Activated CD8-positive, alpha-beta memory T cell treated with anti-CD3 and anti-CD28 coated beads, Interleukin-2, amount 10 ng/mL, durations not matched to agents 7 days and 5 days (primary cell): Measurements from ENCODE around the gene ASB18. TPM values are rescaled to one million over a fixed set of nuclear protein-coding genes. Genes with fewer than 3 reads are reported as not detected.

ENCODE experiments used
- ATAC-seq: fragments of 150-1000 bp; cut with Tn5 transposase; one replicate; pipeline ENCODE4 v1.10.0; 2021; ENCODE audit warnings: moderate library complexity
- CTCF ChIA-PET: fragments of 350-600 bp; sonication (Branson Sonifier 250); formaldehyde crosslinking; loops from one replicate; lab custom pipeline; 2021; ENCODE audit warnings: antibody characterized with exemption; lab: Charles Lee
- DNase-seq: peaks from one replicate; pipeline ENCODE4 v3.0.0-alpha.2; 2020
- H3K27ac Mint-ChIP-seq: one replicate; pipeline ENCODE4 v1.8.0; 2021; ENCODE audit warnings: mild to moderate bottlenecking, mixed read lengths
- H3K27me3 Mint-ChIP-seq: one replicate; pipeline ENCODE4 v1.8.0; 2021; ENCODE audit warnings: mixed read lengths
- H3K36me3 Mint-ChIP-seq: one replicate; pipeline ENCODE4 v1.8.0; 2021; ENCODE audit warnings: mild to moderate bottlenecking, mixed read lengths
- H3K4me1 Mint-ChIP-seq: one replicate; pipeline ENCODE4 v1.8.0; 2021; ENCODE audit warnings: mixed read lengths
- H3K4me3 Mint-ChIP-seq: one replicate; pipeline ENCODE4 v1.8.0; 2021; ENCODE audit warnings: mild to moderate bottlenecking, moderate library complexity, mixed read lengths
- H3K9me3 Mint-ChIP-seq: one replicate; pipeline ENCODE4 v1.8.0; 2022; ENCODE audit warnings: low read depth, mixed read lengths
- total RNA-seq, 2 experiments: library from RNA; stranded (reverse); gene quantifications; one replicate each; pipeline ENCODE4 v1.2.3, GENCODE V29; 2021

The ASB18 gene
- total RNA-seq, 2 experiments from 2014 or later, result not detected

- no peaks in the 10 kb centered on the region for H3K9me3 Mint-ChIP-seq
- H3K36me3 Mint-ChIP-seq, result no peaks in the 10 kb centered on the region
- CTCF ChIA-PET, result interaction anchor here (1.0 to 7.9 kb wide), 2 partner anchors 8 to 398 kb away, joined by 3 to 41 read pairs; no protein-coding TSS in a partner anchor
- no peak for ATAC-seq
- H3K4me3 Mint-ChIP-seq, result no peak overlapping the region
- DNase-seq, result peak; percentile 42
- no peak overlapping the region for H3K27ac Mint-ChIP-seq
- H3K4me1 Mint-ChIP-seq, result no peaks in the 10 kb centered on the region
- H3K27me3 Mint-ChIP-seq, result peaks cover 64% of the 10 kb centered on the region
Measured at GRCh38 chr2:236177604-236177966, 86.6 kb downstream of the ASB18 start.

GRCh38 chr2:236176951-236177350 lies 87.3 kb downstream of the ASB18 start:
- no peaks in the 10 kb centered on the region for H3K36me3 Mint-ChIP-seq
- no peak overlapping the region for H3K4me3 Mint-ChIP-seq
- H3K4me1 Mint-ChIP-seq, result no peaks in the 10 kb centered on the region
- no peaks in the 10 kb centered on the region for H3K9me3 Mint-ChIP-seq
- H3K27me3 Mint-ChIP-seq, result peaks cover 70% of the 10 kb centered on the region
- no peak overlapping the region for H3K27ac Mint-ChIP-seq
- DNase-seq, result no peak
- ATAC-seq, result no peak
- CTCF ChIA-PET, result interaction anchor here (7.9 kb wide), 1 partner anchor 397 kb away, joined by 41 read pairs; no protein-coding TSS in a partner anchor

- ATAC-seq, result no peak
- H3K4me1 Mint-ChIP-seq, result no peaks in the 10 kb centered on the region
- no peaks in the 10 kb centered on the region for H3K36me3 Mint-ChIP-seq
- no peak overlapping the region for H3K4me3 Mint-ChIP-seq
- H3K27me3 Mint-ChIP-seq, result peaks cover 74% of the 10 kb centered on the region
- H3K27ac Mint-ChIP-seq, result no peak overlapping the region
- DNase-seq, result no peak
- CTCF ChIA-PET, result no interaction called here
- H3K9me3 Mint-ChIP-seq, result no peaks in the 10 kb centered on the region
Measured at GRCh38 chr2:236176417-236176816, 87.8 kb downstream of the ASB18 start.

- CTCF ChIA-PET, result interaction anchor here (0.8 kb wide), 1 partner anchor 407 kb away, joined by 3 read pairs; no protein-coding TSS in a partner anchor
- Mint-ChIP-seq H3K36me3 (no peaks in the 10 kb centered on the region), H3K9me3 (no peaks in the 10 kb centered on the region), H3K27ac (no peak overlapping the region), H3K4me3 (no peak overlapping the region), H3K27me3 (peaks cover 75% of the 10 kb centered on the region), H3K4me1 (no peaks in the 10 kb centered on the region)
- ATAC-seq, result no peak
- no peak for DNase-seq
Measured at GRCh38 chr2:236175548-236176150, 88.6 kb downstream of the ASB18 start.

- no peak for DNase-seq
- H3K4me1 Mint-ChIP-seq, result no peaks in the 10 kb centered on the region
- peaks cover 79% of the 10 kb centered on the region for H3K27me3 Mint-ChIP-seq
- ATAC-seq, result no peak
- H3K4me3 Mint-ChIP-seq, result no peak overlapping the region
- no peak overlapping the region for H3K27ac Mint-ChIP-seq
- H3K9me3 Mint-ChIP-seq, result no peaks in the 10 kb centered on the region
- H3K36me3 Mint-ChIP-seq, result no peaks in the 10 kb centered on the region
- CTCF ChIA-PET, result no interaction called here
Measured at GRCh38 chr2:236173729-236174607, 90.2 kb downstream of the ASB18 start.

- H3K27ac Mint-ChIP-seq, result no peak overlapping the region
- ATAC-seq (no peak), DNase-seq (no peak)
- H3K36me3 Mint-ChIP-seq, result peaks cover 2% of the 10 kb centered on the region
- CTCF ChIA-PET, result no interaction called here
- H3K9me3 Mint-ChIP-seq, result no peaks in the 10 kb centered on the region
- no peaks in the 10 kb centered on the region for H3K4me1 Mint-ChIP-seq
- H3K4me3 Mint-ChIP-seq, result no peak overlapping the region
- H3K27me3 Mint-ChIP-seq, result peaks cover 75% of the 10 kb centered on the region
Measured at GRCh38 chr2:236173036-236173728, 91.0 kb downstream of the ASB18 start.

- H3K27ac Mint-ChIP-seq, result no peak overlapping the region
- no peak for DNase-seq
- peaks cover 2% of the 10 kb centered on the region for H3K36me3 Mint-ChIP-seq
- H3K27me3 Mint-ChIP-seq, result peaks cover 70% of the 10 kb centered on the region
- no peaks in the 10 kb centered on the region for H3K9me3 Mint-ChIP-seq
- ATAC-seq, result no peak
- CTCF ChIA-PET, result no interaction called here
- no peaks in the 10 kb centered on the region for H3K4me1 Mint-ChIP-seq
- no peak overlapping the region for H3K4me3 Mint-ChIP-seq
Measured at GRCh38 chr2:236172255-236173035, 91.8 kb downstream of the ASB18 start.

- peaks cover 3% of the 10 kb centered on the region for H3K36me3 Mint-ChIP-seq
- H3K27me3 Mint-ChIP-seq, result peaks cover 72% of the 10 kb centered on the region
- DNase-seq (no peak), ATAC-seq (no peak)
- H3K4me3 Mint-ChIP-seq, result no peak overlapping the region
- no peaks in the 10 kb centered on the region for H3K4me1 Mint-ChIP-seq
- no peak overlapping the region for H3K27ac Mint-ChIP-seq
- CTCF ChIA-PET, result interaction anchor here (1.1 to 2.0 kb wide), 2 partner anchors 9 to 393 kb away, joined by 3 to 9 read pairs; no protein-coding TSS in a partner anchor
- H3K9me3 Mint-ChIP-seq, result no peaks in the 10 kb centered on the region
Measured at GRCh38 chr2:236171680-236172254, 92.4 kb downstream of the ASB18 start.

GRCh38 chr2:236171181-236171679 lies 93.0 kb downstream of the ASB18 start:
- Mint-ChIP-seq H3K9me3 (no peaks in the 10 kb centered on the region), H3K36me3 (peaks cover 5% of the 10 kb centered on the region), H3K4me3 (no peak overlapping the region), H3K27me3 (peaks cover 74% of the 10 kb centered on the region), H3K27ac (no peak overlapping the region), H3K4me1 (no peaks in the 10 kb centered on the region)
- ATAC-seq (no peak), DNase-seq (no peak)
- CTCF ChIA-PET, result interaction anchor here (1.1 to 2.0 kb wide), 2 partner anchors 9 to 392 kb away, joined by 3 to 9 read pairs; no protein-coding TSS in a partner anchor

GRCh38 chr2:236170590-236171165 lies 93.5 kb downstream of the ASB18 start:
- peak overlapping the region; percentile 73 for H3K27ac Mint-ChIP-seq
- CTCF ChIA-PET, result interaction anchor here (1.1 to 2.0 kb wide), 3 partner anchors 10 to 392 kb away, joined by 3 to 9 read pairs (median 3); no protein-coding TSS in a partner anchor
- ATAC-seq, result no peak
- peaks cover 75% of the 10 kb centered on the region for H3K27me3 Mint-ChIP-seq
- H3K4me1 Mint-ChIP-seq, result no peaks in the 10 kb centered on the region
- H3K4me3 Mint-ChIP-seq, result no peak overlapping the region
- H3K9me3 Mint-ChIP-seq, result no peaks in the 10 kb centered on the region
- DNase-seq, result no peak
- peaks cover 5% of the 10 kb centered on the region for H3K36me3 Mint-ChIP-seq

GRCh38 chr2:236169741-236170589 lies 94.2 kb downstream of the ASB18 start:
- Mint-ChIP-seq H3K4me3 (peak overlapping the region; percentile 22), H3K27me3 (peaks cover 77% of the 10 kb centered on the region), H3K4me1 (no peaks in the 10 kb centered on the region), H3K27ac (peak overlapping the region; percentile 73), H3K9me3 (no peaks in the 10 kb centered on the region), H3K36me3 (peaks cover 5% of the 10 kb centered on the region)
- DNase-seq (no peak), ATAC-seq (no peak)
- CTCF ChIA-PET, result interaction anchor here (1.1 to 2.0 kb wide), 3 partner anchors 8 to 13 kb away, joined by 3 to 9 read pairs (median 3); no protein-coding TSS in a partner anchor
